Fibroblast of villous mesenchyme (primary cell): ENCODE data around the gene FASLG. TPM values are rescaled to one million over a fixed set of nuclear protein-coding genes. Genes with fewer than 3 reads are reported as not detected.

ENCODE experiments used
- DNase-seq: peaks from one replicate; pipeline ENCODE4 v3.0.0-alpha.2; 2010; ENCODE audit warnings: low read depth
- H3K4me3 ChIP-seq: 2 replicates; pipeline ENCODE4 v1.5.1; 2011; ENCODE audit warnings: low read depth, mild to moderate bottlenecking, low read length
- CTCF ChIP-seq: IDR thresholded peaks from 2 replicates; pipeline ENCODE4 v1.5.1; 2012; ENCODE audit warnings: low read depth, mild to moderate bottlenecking, low read length; ENCODE audit not compliant: insufficient read depth
- total RNA-seq: library from RNA; depleted of rRNA; stranded (reverse); fragments of >200 nt; gene quantifications from 2 replicates; pipeline ENCODE4 v1.2.3, GENCODE V29; 2012

Gene FASLG
- total RNA-seq, 1 donor, result not detected

- no peak overlapping the region for H3K4me3 ChIP-seq
- DNase-seq, result no peak
- TF ChIP-seq CTCF, result no peak
These were observed 14.9 kb downstream of the FASLG start for GRCh38 chr1:172673761-172674160.

- TF ChIP-seq CTCF, result no peak
- no peak overlapping the region for H3K4me3 ChIP-seq
- DNase-seq, result peak; percentile 73
These were observed 16.1 kb downstream of the FASLG start for GRCh38 chr1:172674831-172675613.

GRCh38 chr1:172679000-172679772, 20.3 kb downstream of the FASLG start:
- no peak for DNase-seq
- H3K4me3 ChIP-seq, result no peak overlapping the region
- TF ChIP-seq CTCF, result no peak

GRCh38 chr1:172680244-172680643, 21.3 kb downstream of the FASLG start:
- DNase-seq, result no peak
- no peak for TF ChIP-seq CTCF
- H3K4me3 ChIP-seq, result no peak overlapping the region

- no peak for DNase-seq
- no peak for TF ChIP-seq CTCF
- H3K4me3 ChIP-seq, result no peak overlapping the region
These were observed 21.9 kb downstream of the FASLG start for GRCh38 chr1:172680733-172681275.

GRCh38 chr1:172682812-172683211, 23.9 kb downstream of the FASLG start:
- no peak for DNase-seq
- H3K4me3 ChIP-seq, result no peak overlapping the region
- TF ChIP-seq CTCF, result no peak
